ENCODE data around the gene KICS2.

KICS2 gene

GRCh38 chr12:64222009-64222765 lies at the start of gene KICS2:
KICS2 (minus strand) TSS chr12:64222296; CDS start chr12:64222237, 59 bp downstream.
- peak within 1 kb of the TSS; percentile 88 for H3K4me3 Mint-ChIP-seq
- DNase-seq = peak; percentile 94

GRCh38 chr12:64270411-64270810 lies 48.3 kb upstream of the KICS2 start:
- Mint-ChIP-seq H3K4me3 (no peak overlapping the region), H3K27me3 (no peaks in the 10 kb centered on the region), H3K9me3 (no peaks in the 10 kb centered on the region), H3K27ac (no peak overlapping the region), H3K36me3 (ENCODE audit: low read depth) (no peaks in the 10 kb centered on the region), H3K4me1 (ENCODE audit: low read depth) (no peaks in the 10 kb centered on the region)
- DNase-seq = no peak

More at GRCh38 chr12:64222009-64222765, at the start of gene KICS2:
- no peaks in the 10 kb centered on the region for H3K9me3 Mint-ChIP-seq
- peaks cover 4% of the 10 kb centered on the region for H3K27me3 Mint-ChIP-seq
- peaks cover 9% of the 10 kb centered on the region for H3K36me3 Mint-ChIP-seq (ENCODE audit: low read depth)
- H3K27ac Mint-ChIP-seq = peak within 1 kb of the TSS; percentile 97
- peaks cover 34% of the 10 kb centered on the region for H3K4me1 Mint-ChIP-seq (ENCODE audit: low read depth)

GRCh38 chr12:64269161-64269560 lies 47.1 kb upstream of the KICS2 start:
- no peak for DNase-seq
- no peak overlapping the region for H3K27ac Mint-ChIP-seq

GRCh38 chr12:64268409-64268808 lies 46.3 kb upstream of the KICS2 start:
- Mint-ChIP-seq H3K4me3 (no peak overlapping the region), H3K27ac (no peak overlapping the region), H3K4me1 (ENCODE audit: low read depth) (no peaks in the 10 kb centered on the region), H3K27me3 (no peaks in the 10 kb centered on the region), H3K36me3 (ENCODE audit: low read depth) (no peaks in the 10 kb centered on the region), H3K9me3 (no peaks in the 10 kb centered on the region)
- DNase-seq = no peak

More at GRCh38 chr12:64269161-64269560, 47.1 kb upstream of the KICS2 start:
- H3K27me3 Mint-ChIP-seq = no peaks in the 10 kb centered on the region
- H3K4me1 Mint-ChIP-seq (ENCODE audit: low read depth) = no peaks in the 10 kb centered on the region
- H3K9me3 Mint-ChIP-seq = no peaks in the 10 kb centered on the region
- no peaks in the 10 kb centered on the region for H3K36me3 Mint-ChIP-seq (ENCODE audit: low read depth)
- H3K4me3 Mint-ChIP-seq = no peak overlapping the region

GRCh38 chr12:64265839-64266238 lies 43.7 kb upstream of the KICS2 start:
- Mint-ChIP-seq H3K36me3 (ENCODE audit: low read depth) (no peaks in the 10 kb centered on the region), H3K9me3 (no peaks in the 10 kb centered on the region), H3K27ac (no peak overlapping the region), H3K27me3 (no peaks in the 10 kb centered on the region), H3K4me3 (no peak overlapping the region), H3K4me1 (ENCODE audit: low read depth) (no peaks in the 10 kb centered on the region)
- DNase-seq = no peak

GRCh38 chr12:64261813-64262212 lies 39.7 kb upstream of the KICS2 start:
- no peaks in the 10 kb centered on the region for H3K9me3 Mint-ChIP-seq
- no peak overlapping the region for H3K27ac Mint-ChIP-seq

GRCh38 chr12:64258576-64258975 lies 36.5 kb upstream of the KICS2 start:
- Mint-ChIP-seq H3K9me3 (no peaks in the 10 kb centered on the region), H3K4me1 (ENCODE audit: low read depth) (no peaks in the 10 kb centered on the region), H3K27me3 (no peaks in the 10 kb centered on the region), H3K36me3 (ENCODE audit: low read depth) (no peaks in the 10 kb centered on the region), H3K4me3 (no peak overlapping the region), H3K27ac (no peak overlapping the region)
- DNase-seq = no peak

More at GRCh38 chr12:64261813-64262212, 39.7 kb upstream of the KICS2 start:
- Mint-ChIP-seq H3K27me3 (no peaks in the 10 kb centered on the region), H3K36me3 (ENCODE audit: low read depth) (no peaks in the 10 kb centered on the region), H3K4me1 (ENCODE audit: low read depth) (no peaks in the 10 kb centered on the region), H3K4me3 (no peak overlapping the region)
- DNase-seq = no peak

- H3K27ac Mint-ChIP-seq = no peak overlapping the region
- DNase-seq = no peak
These were observed 34.2 kb upstream of the KICS2 start for GRCh38 chr12:64256166-64256800.

GRCh38 chr12:64255249-64255648 lies 33.2 kb upstream of the KICS2 start:
- H3K36me3 Mint-ChIP-seq (ENCODE audit: low read depth) = no peaks in the 10 kb centered on the region

More at GRCh38 chr12:64256166-64256800, 34.2 kb upstream of the KICS2 start:
- Mint-ChIP-seq H3K4me3 (no peak overlapping the region), H3K27me3 (no peaks in the 10 kb centered on the region), H3K36me3 (ENCODE audit: low read depth) (no peaks in the 10 kb centered on the region), H3K4me1 (ENCODE audit: low read depth) (no peaks in the 10 kb centered on the region), H3K9me3 (no peaks in the 10 kb centered on the region)

GRCh38 chr12:64253356-64253755 lies 31.3 kb upstream of the KICS2 start:
- H3K4me3 Mint-ChIP-seq = no peak overlapping the region

More at GRCh38 chr12:64255249-64255648, 33.2 kb upstream of the KICS2 start:
- Mint-ChIP-seq H3K9me3 (no peaks in the 10 kb centered on the region), H3K27ac (no peak overlapping the region), H3K4me1 (ENCODE audit: low read depth) (no peaks in the 10 kb centered on the region), H3K27me3 (no peaks in the 10 kb centered on the region), H3K4me3 (no peak overlapping the region)
- no peak for DNase-seq

GRCh38 chr12:64252681-64253080 lies 30.6 kb upstream of the KICS2 start:
- Mint-ChIP-seq H3K4me1 (ENCODE audit: low read depth) (no peaks in the 10 kb centered on the region), H3K27ac (no peak overlapping the region), H3K9me3 (no peaks in the 10 kb centered on the region), H3K27me3 (no peaks in the 10 kb centered on the region), H3K36me3 (ENCODE audit: low read depth) (no peaks in the 10 kb centered on the region), H3K4me3 (no peak overlapping the region)
- no peak for DNase-seq

More at GRCh38 chr12:64253356-64253755, 31.3 kb upstream of the KICS2 start:
- Mint-ChIP-seq H3K27me3 (no peaks in the 10 kb centered on the region), H3K9me3 (no peaks in the 10 kb centered on the region), H3K4me1 (ENCODE audit: low read depth) (no peaks in the 10 kb centered on the region), H3K36me3 (ENCODE audit: low read depth) (no peaks in the 10 kb centered on the region), H3K27ac (no peak overlapping the region)
- no peak for DNase-seq

- Mint-ChIP-seq H3K36me3 (ENCODE audit: low read depth) (no peaks in the 10 kb centered on the region), H3K4me1 (ENCODE audit: low read depth) (no peaks in the 10 kb centered on the region), H3K9me3 (no peaks in the 10 kb centered on the region), H3K27me3 (no peaks in the 10 kb centered on the region), H3K27ac (no peak overlapping the region), H3K4me3 (no peak overlapping the region)
- no peak for DNase-seq
These were observed 21.7 kb upstream of the KICS2 start for GRCh38 chr12:64243809-64244208.

GRCh38 chr12:64240781-64241180 lies 18.7 kb upstream of the KICS2 start:
- Mint-ChIP-seq H3K4me3 (no peak overlapping the region), H3K27me3 (peaks cover 6% of the 10 kb centered on the region), H3K27ac (no peak overlapping the region), H3K36me3 (ENCODE audit: low read depth) (no peaks in the 10 kb centered on the region), H3K4me1 (ENCODE audit: low read depth) (no peaks in the 10 kb centered on the region), H3K9me3 (no peaks in the 10 kb centered on the region)
- DNase-seq = no peak

GRCh38 chr12:64237382-64237781 lies 15.3 kb upstream of the KICS2 start:
- no peak overlapping the region for H3K27ac Mint-ChIP-seq
- H3K4me1 Mint-ChIP-seq (ENCODE audit: low read depth) = no peaks in the 10 kb centered on the region

GRCh38 chr12:64236549-64236948 lies 14.5 kb upstream of the KICS2 start:
- Mint-ChIP-seq H3K27ac (no peak overlapping the region), H3K4me3 (no peak overlapping the region), H3K36me3 (ENCODE audit: low read depth) (no peaks in the 10 kb centered on the region), H3K9me3 (no peaks in the 10 kb centered on the region), H3K27me3 (peaks cover 12% of the 10 kb centered on the region), H3K4me1 (ENCODE audit: low read depth) (no peaks in the 10 kb centered on the region)
- no peak for DNase-seq

More at GRCh38 chr12:64237382-64237781, 15.3 kb upstream of the KICS2 start:
- no peaks in the 10 kb centered on the region for H3K36me3 Mint-ChIP-seq (ENCODE audit: low read depth)
- peaks cover 12% of the 10 kb centered on the region for H3K27me3 Mint-ChIP-seq
- DNase-seq = no peak
- no peaks in the 10 kb centered on the region for H3K9me3 Mint-ChIP-seq
- no peak overlapping the region for H3K4me3 Mint-ChIP-seq
